HG02938 (cell line): Measurements from ENCODE around the gene MIEF1.

Source experiments
- ATAC-seq: cut with Tn5 transposase; IDR thresholded peaks from one replicate; pipeline ENCODE4 v1.9.1; 2021; ENCODE audit warnings: mild to moderate bottlenecking, moderate library complexity; ENCODE audit not compliant: unreplicated experiment

Gene MIEF1

GRCh38 chr22:39554151-39554550 is 52.1 kb downstream of the MIEF1 start:
- ATAC-seq, result no peak

- ATAC-seq, result no peak
These were observed 55.1 kb downstream of the MIEF1 start for GRCh38 chr22:39556970-39557841.

GRCh38 chr22:39558254-39558727 is 56.2 kb downstream of the MIEF1 start:
- ATAC-seq, result no peak

- ATAC-seq, result no peak
These were observed 56.9 kb downstream of the MIEF1 start for GRCh38 chr22:39558950-39559349.

GRCh38 chr22:39559456-39560105 is 57.5 kb downstream of the MIEF1 start:
- ATAC-seq, result no peak

GRCh38 chr22:39560127-39560526 is 58.0 kb downstream of the MIEF1 start:
- ATAC-seq, result no peak

- ATAC-seq, result no peak
These were observed 60.9 kb downstream of the MIEF1 start for GRCh38 chr22:39562839-39563489.

GRCh38 chr22:39563571-39564428 is 61.7 kb downstream of the MIEF1 start:
- ATAC-seq, result no peak

GRCh38 chr22:39565414-39565944 is 63.4 kb downstream of the MIEF1 start:
- no peak for ATAC-seq

GRCh38 chr22:39567135-39567946 is 65.3 kb downstream of the MIEF1 start:
- ATAC-seq, result no peak
